NCI-H146 treated with DMSO at 0.1 percent for 48 hours (cell line): ENCODE results near the gene SUSD3.

Experiments
- DNase-seq: peaks from one replicate; lab custom pipeline; 2025; ENCODE audit not compliant: unreplicated experiment; lab: John Stamatoyannopoulos, UW

Gene SUSD3

DNA sequence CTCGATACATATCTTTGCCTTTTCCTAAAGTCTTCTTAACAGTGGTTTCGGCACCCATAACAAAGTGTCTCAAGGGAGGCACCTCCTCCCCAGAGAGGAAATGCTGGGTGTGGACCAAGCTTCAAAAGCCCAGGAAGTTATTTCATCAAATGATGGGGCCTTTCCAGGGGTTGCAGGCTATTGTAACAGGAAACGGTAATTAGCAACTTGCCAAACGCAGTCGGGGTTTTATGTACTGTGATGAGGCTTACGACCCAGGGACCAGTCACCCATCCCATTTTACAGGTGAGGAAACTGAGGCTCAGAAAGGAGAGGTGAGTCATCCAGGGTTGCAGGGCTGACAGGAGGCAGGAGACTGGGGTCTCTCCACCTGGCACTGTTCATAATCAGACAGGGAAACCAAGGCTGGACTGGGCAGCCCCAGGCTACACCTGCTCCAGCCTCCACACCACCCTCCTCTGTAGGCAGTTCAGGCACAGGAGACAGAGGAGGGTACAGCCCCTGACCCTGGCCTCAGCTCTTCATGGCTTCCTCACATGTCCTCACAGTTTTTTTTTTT lies 30.0 kb upstream of the SUSD3 start:
- no peak for DNase-seq

DNA sequence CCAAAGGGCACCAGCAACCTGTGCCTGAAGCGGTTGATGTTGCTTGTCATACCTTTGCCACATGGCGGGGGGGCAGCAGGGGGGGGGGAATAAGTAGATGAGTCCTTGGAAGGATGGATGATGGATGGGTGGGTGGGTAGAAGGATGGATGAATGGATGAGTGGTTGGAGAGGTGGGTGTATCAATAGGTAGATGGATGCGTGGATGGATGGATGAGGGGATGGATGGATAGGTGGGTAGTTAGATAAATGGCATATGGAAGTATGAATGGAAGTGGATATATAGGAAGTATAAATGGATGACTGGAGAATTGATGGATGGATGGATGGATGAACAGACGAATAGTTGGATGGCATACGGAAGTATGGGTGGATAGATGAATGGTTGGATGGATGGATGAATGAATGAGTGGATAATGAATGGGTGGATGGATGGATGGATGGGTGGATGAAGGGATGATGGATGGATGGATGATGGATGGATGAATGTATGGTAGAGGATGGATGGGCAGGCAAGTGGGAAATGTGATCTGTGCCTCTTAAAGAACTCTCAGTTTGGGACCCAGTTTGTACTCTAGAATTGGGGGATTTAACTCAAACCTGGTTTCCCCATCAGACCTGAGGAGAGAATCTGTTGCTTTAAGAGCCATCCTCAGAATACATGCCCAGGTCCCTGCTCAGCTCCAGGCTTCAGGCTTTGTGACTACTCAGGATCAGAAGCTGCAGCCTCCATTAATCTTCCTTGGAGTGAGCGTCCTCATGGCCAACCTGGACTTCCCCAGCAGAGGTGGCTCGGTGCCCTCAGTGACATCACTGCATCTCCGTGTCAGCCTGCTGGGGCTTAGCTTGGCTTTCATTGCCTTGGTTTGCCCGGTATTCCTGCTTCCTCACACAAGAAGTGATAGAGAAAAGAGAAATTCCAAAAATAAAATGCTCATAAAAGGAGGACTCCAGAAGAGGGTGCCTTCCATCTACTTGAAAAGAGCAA lies 27.6 kb upstream of the SUSD3 start:
- DNase-seq, result no peak

DNA sequence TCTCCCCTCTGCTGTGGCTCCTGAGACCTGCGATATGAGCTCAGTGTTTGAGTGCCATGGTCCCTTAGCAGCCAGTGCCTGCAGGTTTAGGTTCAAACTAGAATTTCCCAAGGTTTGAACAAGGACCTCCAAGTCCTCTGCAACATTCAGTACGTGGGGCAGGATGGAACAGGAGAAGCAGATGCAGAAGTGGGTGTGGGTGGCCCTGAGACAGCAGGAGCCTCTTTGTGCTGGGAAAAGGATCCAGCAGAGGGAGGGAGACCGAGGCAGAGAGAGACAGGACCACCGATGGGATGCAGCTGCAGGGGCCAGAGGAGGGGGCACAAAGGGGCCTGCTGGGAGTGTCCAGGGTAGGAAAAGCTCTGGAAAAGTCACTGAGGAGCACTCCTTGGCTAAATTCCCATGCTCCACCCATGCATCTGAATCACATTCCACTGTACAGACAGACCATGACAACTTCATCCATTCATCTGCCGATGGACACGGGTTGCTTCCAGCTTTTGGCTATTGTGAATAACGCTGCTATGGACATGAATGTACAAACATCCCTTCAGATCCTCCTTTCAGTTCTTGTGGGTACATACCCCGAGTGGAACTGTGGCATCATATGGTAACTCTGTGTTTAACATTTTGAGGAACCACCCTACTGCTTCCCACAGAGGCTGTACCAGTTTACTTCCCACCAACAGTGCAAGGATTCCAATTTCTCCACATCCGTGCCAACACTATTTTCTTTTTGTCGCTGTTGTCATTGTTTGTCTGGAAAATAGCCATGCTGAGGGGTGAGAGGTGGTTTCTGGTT lies 26.7 kb upstream of the SUSD3 start:
- DNase-seq, result no peak

DNA sequence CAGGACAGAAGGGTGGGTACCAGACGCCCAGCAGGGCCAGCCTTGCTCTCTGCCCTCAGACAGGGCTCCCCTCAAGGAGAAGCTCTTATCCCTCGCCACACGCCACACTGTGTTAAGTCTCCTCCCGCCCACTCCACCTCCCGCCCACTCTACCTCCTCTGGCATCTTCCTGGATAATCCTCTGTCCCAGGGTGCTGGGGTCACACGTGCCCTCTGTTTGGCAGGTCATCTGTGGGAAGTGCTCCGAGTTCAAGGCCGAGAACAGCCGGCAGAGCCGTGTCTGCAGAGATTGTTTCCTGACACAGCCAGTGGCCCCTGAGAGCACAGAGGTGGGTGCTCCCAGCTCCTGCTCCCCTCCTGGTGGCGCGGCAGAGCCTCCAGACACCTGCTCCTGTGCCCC lies 26.0 kb upstream of the SUSD3 start:
- DNase-seq, result no peak

DNA sequence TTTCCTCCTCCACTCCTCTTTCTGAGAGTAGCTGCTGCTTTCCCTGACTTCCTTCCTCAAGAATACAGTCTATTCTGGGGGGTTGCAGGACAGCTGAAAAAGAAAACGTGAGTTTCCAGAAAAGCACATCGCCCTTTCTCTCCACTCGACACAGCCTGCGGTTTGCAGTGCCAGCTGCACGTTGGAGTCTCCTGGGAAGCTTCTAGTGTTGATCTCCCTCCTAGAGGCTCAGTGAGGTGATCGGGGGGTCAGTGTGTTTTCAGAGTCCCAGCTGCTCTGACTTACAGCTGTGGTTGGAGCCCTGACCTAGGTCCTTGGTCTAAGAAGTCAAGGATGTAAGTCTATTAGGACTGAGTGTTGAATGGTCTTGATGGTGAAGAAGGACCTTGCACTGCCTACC lies 25.0 kb upstream of the SUSD3 start:
- DNase-seq, result no peak

DNA sequence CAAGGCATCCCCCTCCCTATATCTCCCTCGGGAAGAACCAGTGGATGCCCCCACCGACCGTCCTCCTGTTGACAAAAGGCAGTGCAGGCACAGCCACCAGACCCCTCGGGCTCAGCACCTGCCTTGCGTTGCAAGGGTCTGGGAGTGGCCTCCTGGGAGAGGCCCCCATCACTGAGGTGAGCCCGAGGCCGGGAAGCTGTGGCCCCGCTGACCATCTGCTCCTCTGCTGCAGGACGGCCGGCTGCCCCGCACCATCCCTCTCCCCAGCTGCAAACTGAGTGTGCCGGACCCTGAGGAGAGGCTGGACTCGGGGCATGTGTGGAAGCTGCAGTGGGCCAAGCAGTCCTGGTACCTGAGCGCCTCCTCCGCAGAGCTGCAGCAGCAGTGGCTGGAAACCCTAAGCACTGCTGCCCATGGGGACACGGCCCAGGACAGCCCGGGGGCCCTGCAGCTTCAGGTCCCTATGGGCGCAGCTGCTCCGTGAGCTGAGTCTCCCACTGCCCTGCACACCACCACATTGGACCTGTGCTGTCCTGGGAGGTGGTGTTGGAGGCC lies 23.3 kb upstream of the SUSD3 start:
- DNase-seq, result no peak

DNA sequence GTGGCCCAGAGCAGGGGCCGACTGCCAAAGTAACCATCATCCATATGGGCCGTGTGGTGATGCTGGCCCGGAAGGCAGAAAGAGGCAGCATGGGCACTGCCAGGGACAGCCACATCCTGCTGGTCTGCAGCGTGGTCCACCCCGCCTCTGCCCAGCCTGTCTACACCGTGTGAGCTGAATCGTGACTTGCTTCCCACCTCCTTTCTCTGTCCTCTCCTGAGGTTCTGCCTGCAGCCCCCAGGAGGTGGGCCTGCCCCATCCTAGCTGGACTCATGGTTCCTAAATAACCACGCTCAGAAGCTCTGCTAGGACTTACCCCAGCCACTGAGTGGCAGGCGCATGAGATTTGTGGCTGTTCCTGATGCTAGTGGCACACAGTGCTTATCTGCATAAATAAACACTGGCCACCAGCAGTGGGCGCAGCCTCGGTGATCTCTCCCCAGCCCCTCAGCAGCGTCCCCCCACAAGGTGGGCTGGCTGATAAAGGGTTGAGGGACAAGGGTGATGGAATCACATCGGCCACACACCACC lies 22.6 kb upstream of the SUSD3 start:
- no peak for DNase-seq

DNA sequence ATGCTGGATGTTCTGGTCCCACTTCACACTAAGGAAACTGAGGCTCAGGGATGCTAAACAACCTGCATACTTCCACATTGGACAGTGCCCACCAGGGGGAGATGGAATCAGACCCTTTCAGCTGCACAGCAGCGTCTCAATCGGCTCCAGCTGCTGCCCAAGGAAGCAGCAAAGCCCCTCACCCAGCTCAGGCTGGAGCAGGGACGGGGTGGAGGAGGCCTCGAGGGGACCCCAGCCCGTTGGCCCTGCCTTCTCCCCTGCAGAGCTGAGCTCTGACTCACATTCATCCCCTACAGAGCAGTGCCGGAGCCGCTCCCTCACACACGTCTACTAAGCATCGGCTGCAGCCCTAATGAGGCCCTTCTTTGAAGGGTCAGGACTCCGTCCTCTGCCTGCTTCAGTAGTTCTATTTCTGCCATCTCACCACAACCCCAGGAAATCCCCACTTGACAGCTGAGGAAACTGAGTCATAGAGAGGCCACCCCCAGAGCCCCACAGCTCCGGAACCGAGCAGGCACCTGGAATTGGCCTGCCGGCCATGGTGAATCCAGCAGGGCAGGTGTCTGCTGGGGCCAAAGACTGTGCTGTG lies 21.5 kb upstream of the SUSD3 start:
- no peak for DNase-seq

DNA sequence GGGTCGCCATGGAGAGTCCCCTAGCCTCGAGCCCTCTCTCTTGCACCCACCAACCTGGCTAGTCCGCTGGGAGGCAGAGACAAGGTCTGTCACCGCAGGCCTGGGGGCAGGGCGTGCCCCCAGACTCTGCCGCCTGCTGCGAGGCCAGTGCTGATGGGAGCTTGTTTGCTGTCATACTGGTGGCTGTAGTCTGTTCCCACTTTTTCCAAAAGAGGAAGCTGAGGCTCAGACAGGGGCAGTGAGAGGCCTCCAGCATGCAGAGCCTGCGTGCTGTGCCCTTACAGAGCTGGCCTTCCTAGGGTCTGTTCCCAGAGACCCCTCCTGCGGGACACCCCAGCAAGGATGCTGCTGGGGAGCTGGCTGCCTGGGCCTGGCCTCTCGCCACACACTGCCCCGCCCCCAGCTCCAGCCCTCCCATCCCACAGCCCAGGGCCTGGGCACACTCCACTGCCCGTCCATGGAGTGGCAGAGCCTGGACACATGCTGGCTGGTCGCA lies 21.0 kb upstream of the SUSD3 start:
- no peak for DNase-seq

DNA sequence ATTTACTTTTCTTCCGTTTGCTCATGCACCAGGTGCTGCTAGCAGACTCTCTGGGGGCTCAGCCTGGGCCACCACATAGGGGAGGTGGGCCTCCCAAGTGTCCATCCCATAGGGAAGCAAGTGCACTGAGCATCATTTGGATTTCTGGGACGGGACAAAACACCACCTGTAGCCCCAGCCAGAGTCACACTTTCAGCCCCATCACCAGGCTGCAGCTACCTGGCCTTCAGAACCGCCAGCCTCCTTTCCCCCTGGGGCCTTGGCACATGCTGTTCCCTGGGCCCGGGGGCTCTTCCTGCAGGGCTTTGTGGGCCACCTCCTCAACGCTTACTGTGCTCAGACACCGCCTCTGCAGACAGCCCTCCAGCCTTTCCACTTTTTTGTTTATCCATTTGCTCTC lies 19.6 kb upstream of the SUSD3 start:
- no peak for DNase-seq

DNA sequence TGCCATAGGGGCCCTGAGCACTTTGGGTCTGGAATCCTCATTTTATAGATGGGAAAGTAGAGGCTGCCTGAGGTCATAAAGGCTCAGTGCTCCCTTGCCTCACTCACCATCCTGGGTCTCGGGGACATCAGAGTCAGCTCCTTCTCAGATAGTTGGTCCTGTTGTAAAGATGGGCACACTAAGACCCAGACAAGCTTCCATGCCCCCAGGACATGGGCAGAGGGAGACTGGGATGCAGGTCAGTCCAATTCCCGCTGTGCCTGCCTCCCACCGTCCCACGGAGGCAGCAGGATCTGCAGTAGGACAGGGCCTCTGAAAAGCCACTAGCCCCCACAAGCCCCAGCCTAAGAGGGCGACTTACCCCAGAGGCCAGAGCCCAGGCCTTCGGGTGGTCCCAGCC lies 19.0 kb upstream of the SUSD3 start:
- no peak for DNase-seq

DNA sequence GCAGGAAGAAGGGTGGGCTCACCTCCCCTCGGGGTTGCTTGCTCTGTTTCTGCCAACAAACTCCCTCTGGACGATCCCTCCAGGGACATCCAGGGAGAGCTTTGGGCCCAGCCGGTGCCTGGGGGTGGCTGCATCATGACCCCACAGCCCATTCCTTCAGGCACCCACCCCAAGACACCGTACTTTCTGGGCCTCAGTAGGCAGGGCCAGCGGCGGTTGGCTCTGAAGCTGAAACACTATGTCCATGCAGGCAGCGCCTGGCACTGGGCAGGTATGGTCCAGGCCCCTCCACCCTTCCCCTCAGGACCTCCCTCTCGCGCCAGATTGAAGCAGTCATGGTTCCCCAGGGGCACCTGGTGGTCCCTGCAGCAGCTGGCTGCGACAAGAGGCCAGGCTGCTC lies 18.5 kb upstream of the SUSD3 start:
- no peak for DNase-seq

DNA sequence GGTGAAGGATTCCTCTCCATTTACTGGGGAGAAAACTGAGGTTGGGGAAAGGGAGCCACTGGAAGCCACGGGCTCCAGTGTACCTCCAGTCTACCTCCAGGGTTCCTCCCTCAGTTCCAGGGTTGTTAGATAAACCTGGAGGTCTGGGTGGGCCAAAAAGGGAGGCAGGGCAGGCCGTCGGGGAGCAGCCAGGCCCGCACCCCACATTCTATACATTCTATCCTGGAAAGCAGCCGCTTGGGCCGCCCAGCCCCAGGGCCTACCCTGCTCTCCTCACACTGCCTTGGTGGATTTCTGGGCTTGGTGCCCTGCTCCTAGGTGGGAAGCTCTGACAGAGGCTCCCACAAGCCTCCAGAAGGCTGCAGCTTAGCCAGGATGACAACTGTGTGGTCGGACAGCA lies 18.1 kb upstream of the SUSD3 start:
- no peak for DNase-seq

DNA sequence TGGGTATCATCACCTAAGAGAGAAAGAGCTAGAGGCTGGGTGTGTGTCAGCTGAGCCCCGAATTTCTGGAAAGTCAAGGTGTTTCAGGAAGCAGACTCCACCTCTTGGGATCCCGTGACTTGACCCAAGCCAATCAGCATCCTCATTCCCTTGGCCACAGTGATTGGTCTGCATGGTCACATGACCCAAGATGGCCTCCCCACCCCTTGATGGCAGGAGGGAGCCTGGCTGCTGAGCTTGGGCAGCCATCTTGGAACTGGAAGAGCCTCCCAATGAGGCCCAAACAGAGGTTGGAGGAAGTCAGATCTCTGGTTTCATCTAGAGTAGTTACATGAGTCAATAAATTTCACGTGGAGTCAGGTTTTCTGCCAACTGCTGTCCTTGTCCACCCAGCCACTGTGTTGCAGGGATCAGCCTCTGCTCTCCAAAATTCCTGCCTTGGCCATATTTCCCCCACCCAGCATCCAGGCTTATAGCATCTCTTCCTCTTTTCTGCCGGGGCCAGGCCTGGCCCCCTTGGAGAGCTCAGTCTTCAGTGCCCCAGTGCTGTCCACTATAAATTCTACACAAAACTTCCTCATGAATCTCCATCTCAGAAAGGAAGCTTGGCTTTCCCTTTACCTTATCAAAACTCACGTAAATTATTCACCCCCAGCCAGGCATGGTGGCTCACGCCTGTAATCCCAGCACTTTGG lies 17.2 kb upstream of the SUSD3 start:
- DNase-seq, result no peak

DNA sequence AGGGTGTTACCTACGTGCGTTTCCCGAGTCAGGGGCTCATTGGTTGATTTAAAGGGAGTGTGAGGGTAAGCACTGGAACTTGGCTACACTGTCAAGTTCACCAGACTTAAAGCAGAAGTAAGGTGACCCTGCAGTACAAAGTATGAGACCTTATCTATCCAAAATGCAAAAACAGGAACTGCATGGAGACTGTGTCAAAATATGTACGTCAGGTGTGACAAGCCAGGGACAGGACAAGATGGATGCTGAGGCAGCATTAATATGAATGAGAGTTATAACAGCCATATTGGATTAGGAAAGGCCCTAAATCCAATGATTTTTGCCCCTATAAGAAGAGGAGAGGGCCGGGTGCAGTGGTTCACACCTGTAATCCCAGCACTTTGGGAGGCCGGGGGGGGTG lies 15.4 kb upstream of the SUSD3 start:
- DNase-seq, result no peak

DNA sequence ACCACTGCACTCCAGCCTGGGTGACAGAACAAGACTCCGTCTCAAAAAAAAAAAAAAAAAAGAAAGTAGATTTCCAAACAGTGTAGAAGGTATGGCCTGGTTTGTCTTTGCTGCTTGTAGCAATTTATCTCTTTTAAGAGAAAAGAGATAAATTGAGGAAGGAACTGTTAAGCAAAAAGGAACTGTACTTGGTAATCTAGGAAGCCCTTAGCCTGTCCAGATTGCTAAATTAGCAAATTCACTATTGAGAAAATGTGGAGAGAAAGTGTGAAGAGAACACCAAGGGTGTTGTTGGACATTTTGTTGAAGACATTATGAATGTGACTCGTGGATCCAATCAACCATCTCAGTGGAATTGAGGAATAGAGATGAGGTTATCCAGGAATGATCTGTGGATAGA lies 13.0 kb upstream of the SUSD3 start:
- DNase-seq, result no peak

DNA sequence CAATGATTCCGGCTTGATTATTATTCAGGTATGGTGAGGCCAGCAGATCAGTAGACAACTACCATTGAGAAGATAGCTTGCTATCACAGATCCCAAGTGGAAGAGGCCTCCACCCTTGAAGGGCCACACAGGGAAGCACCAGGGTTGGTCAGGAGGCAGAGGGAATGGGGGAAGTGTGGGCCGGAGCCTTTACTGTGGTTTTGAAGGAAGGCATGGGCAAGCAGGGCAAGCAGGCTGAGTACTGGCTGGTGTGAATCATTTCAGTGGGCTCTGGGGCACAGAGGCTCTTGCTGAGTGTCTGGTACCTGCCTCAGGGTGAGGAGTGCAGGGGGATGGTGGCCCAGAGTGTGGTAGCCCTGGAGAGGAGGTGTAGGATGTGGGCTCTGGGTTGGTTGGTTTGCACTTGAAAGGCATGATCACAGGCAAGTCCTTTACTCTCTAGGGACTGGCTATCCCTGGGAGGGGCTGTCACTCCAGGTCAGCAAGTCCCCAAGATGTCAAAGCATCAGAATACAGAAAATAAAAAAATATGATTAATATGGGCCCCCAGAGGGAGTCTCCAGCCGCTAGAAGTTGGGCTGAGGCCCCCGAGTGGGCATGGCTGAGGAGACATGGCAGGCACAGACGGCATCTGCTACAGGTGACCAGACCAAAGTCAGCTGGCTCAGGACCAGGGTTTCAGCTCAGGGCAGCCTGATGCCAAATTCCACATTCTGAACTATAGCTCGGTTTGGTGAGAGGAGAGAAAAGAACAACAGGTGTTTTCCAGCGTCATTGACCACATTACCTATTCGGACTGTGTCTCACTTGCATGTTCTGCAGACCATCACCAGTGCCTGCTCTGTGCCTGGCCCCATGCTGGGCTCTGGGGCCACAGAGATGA lies 9.7 kb upstream of the SUSD3 start:
- DNase-seq, result no peak

DNA sequence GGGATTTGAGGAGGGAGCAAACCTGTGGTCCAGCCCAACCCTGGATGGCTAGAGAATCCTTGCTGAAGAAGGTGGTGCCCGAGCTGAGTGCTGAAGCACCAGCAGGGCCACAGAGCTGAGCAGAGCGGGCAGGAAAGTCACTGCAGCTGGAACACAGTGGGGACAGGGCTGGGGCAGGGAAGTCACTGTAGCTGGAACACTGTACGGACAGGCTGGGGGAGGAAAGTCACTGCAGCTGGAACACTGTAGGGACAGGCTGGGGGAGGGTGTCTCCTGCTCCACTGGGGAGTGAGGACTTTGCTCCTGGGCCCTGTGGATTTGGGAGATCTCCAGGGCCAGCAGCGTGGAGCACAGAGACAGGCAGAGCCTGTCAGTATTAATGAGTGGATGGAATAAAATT lies 9.0 kb upstream of the SUSD3 start:
- no peak for DNase-seq

DNA sequence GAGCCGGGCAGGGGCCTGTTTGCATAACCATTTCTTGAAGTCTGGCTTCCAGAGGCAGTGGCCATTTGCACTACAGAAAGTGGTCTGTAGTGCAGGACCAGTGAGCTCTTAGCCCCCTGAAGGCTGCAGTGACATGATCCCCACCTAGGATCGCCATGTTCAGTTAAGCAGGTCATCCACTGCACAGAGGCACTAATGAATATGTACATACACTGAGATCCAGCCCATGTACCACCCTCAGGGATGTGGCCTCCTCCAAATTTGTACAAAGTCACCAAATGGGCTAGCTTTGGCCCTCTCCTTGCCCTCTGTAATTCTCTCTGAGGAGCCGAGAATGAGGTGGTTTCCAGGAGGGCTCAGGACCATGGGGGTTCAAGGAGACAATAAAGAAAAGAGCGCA lies 8.3 kb upstream of the SUSD3 start:
- DNase-seq, result no peak
